GM19328 (cell line): ENCODE results near the gene PCDHGA11.
"Not testable (repeated sequence)": the region's sequence is repeated elsewhere in the genome, so short reads cannot be mapped to it uniquely, and the experiment has no call there.

Experiments
- ATAC-seq: cut with Tn5 transposase; IDR thresholded peaks from one replicate; pipeline ENCODE4 v1.9.1; 2021; ENCODE audit warnings: mild to moderate bottlenecking, moderate library complexity; ENCODE audit not compliant: unreplicated experiment

PCDHGA11 gene

DNA sequence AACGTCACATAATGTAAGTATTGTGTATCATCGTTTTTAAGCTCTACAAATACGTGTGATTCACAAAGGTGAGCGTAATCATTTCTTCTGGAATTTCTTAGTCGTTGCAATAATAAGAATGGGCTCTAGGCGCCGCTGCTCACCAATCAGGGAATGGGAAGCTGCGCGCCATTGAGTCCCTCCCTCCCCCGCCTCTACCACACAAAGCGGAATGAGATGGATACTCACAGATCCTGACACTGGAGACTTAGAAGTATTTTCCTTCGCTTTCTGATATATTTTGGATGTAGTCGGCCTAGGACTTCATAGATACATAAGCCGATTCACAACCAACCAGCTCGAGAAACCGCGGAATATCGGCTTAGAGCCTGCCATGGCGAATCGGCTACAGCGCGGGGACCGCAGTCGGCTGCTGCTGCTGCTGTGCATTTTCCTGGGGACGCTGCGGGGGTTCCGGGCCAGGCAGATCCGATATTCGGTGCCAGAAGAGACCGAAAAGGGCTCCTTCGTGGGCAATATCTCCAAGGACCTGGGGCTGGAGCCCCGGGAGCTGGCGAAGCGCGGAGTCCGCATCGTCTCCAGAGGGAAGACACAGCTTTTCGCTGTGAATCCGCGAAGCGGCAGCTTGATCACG, at the start of gene PCDHGA11:
Gene PCDHGA11 (plus strand): TSS at position 197 of the 634 bp plus-strand sequence. CDS start 177 bp downstream, at position 374.
- no peak for ATAC-seq

- ATAC-seq: no peak
Measured at GRCh38 chr5:141371572-141372475, 49.0 kb upstream of the PCDHGA11 start.

DNA sequence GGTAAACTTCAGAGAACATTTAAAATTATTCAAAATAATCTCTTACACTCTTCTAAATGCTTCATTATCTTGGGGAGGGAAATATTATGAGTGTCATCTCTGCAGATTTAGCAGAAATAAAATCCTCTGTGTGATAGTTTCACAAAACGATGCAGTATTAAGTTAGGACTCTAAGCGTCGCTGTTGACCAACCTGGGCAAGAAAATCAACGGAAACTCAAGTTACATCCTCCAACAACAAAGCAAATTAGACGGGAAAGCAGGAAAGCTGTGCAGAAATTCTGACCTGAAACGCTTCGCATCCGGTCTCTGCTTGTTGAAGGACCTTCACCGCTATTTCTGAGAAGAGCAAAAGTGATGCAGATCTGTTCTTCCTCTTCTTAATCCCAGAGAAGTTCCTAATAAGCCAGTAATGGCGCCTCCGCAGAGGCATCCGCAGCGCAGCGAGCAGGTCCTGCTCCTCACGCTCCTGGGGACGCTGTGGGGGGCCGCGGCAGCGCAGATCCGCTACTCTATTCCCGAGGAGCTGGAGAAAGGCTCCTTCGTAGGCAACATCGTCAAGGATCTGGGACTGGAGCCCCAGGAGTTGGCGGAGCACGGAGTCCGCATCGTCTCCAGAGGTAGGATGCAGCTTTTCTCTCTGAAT, 47.1 kb upstream of the PCDHGA11 start, which contains the start of gene PCDHGA6:
Gene PCDHGA6 (plus strand): TSS at position 219 of the 645 bp plus-strand sequence. CDS start 193 bp downstream, at position 412.
- ATAC-seq: no peak

DNA sequence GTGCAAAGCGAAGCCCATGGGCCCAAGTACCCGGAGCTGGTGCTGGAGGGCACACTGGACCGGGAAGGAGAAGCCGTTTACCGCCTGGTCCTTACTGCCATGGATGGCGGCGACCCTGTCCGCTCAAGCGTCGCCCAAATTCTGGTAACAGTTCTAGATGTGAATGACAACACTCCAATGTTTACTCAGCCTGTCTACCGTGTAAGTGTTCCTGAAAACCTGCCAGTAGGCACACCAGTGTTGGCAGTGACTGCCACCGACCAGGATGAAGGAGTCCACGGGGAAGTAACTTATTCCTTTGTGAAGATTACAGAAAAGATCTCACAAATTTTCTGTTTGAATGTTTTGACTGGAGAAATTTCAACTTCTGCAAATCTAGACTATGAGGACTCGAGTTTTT, 46.2 kb upstream of the PCDHGA11 start:
- no peak for ATAC-seq

DNA sequence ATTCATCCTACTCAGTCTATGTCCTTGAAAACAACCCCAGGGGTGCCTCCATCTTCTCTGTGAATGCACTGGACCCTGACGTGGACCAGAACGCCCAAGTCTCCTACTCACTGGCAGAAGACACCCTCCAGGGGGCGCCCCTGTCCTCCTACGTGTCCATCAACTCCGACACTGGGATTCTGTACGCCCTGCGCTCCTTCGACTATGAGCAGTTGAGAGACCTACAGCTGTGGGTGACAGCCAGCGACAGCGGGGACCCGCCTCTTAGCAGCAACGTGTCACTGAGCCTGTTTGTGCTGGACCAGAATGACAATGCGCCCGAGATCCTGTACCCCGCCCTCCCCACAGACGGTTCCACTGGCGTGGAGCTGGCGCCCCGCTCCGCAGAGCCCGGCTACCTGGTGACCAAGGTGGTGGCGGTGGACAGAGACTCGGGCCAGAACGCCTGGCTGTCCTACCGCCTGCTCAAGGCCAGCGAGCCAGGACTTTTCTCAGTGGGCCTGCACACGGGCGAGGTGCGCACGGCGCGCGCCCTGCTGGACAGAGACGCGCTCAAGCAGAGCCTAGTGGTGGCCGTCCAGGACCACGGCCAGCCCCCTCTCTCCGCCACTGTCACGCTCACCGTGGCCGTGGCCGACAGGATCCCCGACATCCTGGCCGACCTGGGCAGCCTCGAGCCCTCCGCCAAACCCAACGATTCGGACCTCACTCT, 45.3 kb upstream of the PCDHGA11 start:
- ATAC-seq: not testable (repeated sequence)

- ATAC-seq: no peak
Measured at GRCh38 chr5:141382469-141383294, 38.2 kb upstream of the PCDHGA11 start, which contains the start of gene PCDHGA7. Gene PCDHGA7 (plus strand): TSS chr5:141382742. CDS start chr5:141382900, 158 bp downstream.

DNA sequence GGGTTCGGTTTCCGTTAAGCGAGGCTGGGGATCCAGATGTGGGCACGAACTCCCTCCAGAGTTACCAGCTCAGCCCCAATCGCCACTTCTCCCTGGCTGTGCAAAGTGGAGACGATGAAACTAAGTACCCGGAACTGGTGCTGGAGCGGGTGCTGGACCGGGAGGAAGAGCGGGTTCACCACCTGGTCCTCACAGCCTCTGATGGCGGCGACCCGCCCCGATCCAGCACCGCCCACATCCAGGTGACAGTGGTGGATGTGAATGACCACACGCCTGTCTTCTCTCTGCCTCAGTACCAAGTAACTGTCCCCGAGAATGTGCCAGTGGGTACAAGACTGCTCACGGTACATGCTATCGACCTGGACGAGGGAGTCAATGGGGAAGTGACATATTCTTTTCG, 37.5 kb upstream of the PCDHGA11 start:
- ATAC-seq: no peak

- no peak for ATAC-seq
Measured at GRCh38 chr5:141384471-141385267, 36.2 kb upstream of the PCDHGA11 start.

DNA sequence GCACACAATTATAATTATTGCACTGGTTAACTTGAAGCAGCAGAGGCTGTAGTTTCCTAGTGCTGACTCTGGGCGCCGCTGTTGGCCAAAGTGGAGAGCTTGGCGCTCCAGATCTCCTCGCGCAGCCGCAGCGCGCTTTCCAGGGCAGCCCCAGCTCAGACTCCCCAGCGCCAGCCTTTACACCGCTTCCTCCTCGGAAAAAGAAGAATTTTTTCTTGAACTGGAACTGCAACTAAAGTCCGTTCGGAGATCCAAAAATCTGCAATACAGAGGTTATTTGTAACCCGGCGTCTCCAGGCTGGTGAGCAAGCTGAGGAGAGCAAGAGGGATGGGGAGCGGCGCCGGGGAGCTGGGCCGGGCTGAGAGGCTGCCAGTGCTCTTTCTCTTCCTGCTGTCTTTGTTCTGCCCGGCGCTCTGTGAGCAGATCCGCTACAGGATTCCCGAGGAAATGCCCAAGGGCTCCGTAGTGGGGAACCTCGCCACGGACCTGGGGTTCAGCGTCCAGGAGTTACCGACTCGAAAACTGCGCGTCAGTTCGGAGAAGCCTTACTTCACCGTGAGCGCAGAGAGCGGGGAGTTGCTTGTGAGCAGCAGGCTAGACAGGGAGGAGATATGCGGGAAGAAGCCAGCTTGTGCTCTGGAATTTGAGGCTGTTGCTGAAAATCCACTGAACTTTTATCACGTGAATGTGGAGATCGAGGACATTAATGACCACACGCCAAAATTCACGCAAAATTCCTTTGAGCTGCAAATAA, 33.1 kb upstream of the PCDHGA11 start, which contains the start of gene PCDHGB4:
Gene PCDHGB4 (plus strand): TSS at position 142 of the 755 bp plus-strand sequence. CDS start 187 bp downstream, at position 329.
- ATAC-seq: not testable (repeated sequence)

DNA sequence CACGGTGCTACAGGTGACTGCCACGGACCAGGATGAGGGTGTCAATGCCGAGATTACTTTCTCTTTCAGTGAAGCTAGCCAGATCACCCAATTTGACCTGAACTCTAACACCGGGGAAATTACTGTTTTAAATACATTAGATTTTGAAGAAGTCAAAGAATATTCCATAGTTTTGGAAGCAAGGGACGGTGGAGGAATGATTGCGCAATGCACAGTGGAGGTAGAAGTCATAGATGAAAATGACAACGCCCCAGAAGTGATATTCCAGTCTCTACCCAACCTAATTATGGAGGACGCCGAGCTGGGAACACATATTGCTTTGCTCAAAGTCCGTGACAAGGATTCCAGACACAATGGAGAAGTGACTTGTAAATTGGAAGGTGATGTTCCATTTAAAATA, 32.2 kb upstream of the PCDHGA11 start:
- ATAC-seq: no peak

DNA sequence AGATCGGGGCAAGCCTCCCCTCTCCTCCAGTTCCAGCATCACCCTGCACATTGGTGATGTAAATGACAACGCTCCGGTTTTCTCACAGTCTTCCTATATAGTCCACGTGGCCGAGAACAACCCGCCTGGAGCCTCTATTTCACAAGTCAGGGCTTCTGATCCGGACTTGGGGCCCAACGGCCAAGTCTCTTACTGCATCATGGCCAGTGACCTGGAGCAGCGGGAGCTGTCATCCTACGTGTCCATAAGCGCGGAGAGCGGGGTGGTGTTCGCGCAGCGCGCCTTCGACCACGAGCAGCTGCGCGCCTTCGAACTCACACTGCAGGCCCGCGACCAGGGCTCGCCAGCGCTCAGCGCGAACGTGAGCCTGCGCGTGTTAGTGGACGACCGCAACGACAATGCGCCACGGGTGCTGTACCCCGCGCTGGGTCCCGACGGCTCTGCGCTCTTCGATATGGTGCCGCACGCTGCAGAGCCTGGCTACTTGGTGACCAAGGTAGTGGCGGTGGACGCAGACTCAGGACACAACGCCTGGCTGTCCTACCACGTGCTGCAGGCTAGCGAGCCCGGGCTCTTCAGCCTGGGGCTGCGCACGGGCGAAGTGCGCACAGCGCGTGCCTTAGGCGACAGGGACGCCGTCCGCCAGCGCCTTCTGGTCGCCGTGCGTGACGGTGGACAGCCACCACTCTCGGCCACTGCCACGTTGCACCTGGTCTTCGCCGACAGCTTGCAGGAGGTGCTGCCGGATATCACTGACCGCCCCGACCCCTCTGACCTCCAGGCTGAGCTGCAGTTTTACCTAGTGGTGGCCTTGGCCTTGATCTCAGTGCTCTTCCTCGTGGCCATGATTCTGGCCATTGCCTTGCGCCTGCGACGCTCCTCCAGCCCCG, 31.5 kb upstream of the PCDHGA11 start:
- no peak for ATAC-seq

- ATAC-seq: no peak
Measured at GRCh38 chr5:141392429-141393198, 28.2 kb upstream of the PCDHGA11 start, which contains the start of gene PCDHGA8. Gene PCDHGA8 (plus strand): TSS chr5:141392633. CDS start chr5:141392814, 181 bp downstream.

DNA sequence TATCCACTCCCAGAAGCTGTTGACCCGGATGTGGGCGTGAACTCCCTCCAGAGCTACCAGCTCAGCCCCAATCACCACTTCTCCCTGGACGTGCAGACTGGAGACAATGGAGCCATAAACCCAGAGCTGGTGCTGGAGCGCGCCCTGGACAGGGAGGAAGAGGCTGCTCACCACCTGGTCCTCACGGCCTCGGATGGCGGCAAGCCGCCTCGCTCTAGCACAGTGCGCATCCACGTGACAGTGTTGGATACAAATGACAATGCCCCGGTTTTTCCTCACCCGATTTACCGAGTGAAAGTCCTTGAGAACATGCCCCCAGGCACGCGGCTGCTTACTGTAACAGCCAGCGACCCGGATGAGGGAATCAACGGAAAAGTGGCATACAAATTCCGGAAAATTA, 27.6 kb upstream of the PCDHGA11 start:
- no peak for ATAC-seq

DNA sequence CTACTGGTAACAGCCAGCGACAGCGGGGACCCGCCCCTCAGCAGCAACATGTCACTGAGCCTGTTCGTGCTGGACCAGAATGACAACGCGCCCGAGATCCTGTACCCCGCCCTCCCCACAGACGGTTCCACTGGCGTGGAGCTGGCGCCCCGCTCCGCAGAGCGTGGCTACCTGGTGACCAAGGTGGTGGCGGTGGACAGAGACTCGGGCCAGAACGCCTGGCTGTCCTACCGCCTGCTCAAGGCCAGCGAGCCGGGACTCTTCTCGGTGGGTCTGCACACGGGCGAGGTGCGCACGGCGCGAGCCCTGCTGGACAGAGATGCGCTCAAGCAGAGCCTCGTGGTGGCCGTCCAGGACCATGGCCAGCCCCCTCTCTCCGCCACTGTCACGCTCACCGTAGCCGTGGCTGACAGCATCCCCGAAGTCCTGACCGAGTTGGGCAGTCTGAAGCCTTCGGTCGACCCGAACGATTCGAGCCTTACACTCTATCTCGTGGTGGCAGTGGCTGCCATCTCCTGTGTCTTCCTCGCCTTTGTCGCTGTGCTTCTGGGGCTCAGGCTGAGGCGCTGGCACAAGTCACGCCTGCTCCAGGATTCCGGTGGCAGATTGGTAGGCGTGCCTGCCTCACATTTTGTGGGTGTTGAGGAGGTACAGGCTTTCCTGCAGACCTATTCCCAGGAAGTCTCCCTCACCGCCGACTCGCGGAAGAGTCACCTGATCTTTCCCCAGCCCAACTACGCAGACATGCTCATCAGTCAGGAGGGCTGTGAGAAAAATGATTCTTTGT, 26.3 kb upstream of the PCDHGA11 start:
- not testable (repeated sequence) for ATAC-seq

- ATAC-seq: peak; percentile 93
Measured at GRCh38 chr5:141397756-141398551, 22.9 kb upstream of the PCDHGA11 start, which contains the start of gene PCDHGB5. Gene PCDHGB5 (plus strand): TSS chr5:141397947. CDS start chr5:141398128, 181 bp downstream.
